ENCODE data around the gene ZBTB12. TPM values are rescaled to one million over a fixed set of nuclear protein-coding genes. Genes with fewer than 3 reads are reported as not detected.

ZBTB12 gene
- polyA plus RNA-seq, 3 donors: 0.11 TPM; not detected in 2

DNA sequence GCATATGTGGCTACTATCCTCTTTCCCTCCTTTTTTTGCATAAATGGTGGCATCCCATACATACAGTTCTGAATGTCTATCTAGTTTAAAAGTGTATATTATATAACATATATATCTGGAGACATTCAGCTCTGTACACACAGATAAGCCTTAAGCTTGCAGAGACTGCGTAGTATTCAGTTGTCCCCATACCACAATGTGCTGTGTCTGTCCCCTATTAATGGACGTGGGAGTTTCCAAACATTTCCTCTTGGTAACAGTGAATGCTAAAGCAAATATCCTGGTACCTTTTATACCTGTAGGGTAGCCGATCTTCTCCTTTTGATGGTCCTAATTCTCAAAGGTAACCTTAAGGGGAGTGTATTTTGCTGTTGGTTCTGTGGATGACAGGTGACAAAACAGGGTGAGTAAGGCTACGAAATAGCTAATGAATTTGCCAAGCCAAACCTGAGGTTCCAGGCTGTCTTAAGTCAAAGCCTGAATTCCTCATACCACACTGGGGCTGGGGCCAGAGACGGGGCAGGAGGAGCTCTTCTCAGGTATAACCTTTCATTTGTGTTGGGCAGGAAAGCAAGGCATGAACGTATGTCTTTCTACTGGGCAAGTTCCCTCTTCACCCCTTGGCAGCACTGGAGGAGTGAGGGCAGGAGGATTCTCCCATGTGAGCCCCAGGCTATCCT lies 17.9 kb upstream of the ZBTB12 start:
- H3K27me3 Mint-ChIP-seq (ENCODE audit: low read depth in 3 of 3): peaks cover 0 to 3% (median 3%) of the 10 kb centered on the region in 3 donors
- H3K27ac Mint-ChIP-seq: peak overlapping the region in 1 of 7 donors; percentile 25
- H3K27ac ChIP-seq (ENCODE audit: low read depth in 1 of 2, low read length in 2 of 2): peak overlapping the region in 1 of 2 donors; percentile 59
- 96% methylated on average over 3 of the region's 6 CpGs for WGBS (ENCODE audit: insufficient coverage)
- no peak overlapping the region for H3K4me3 Mint-ChIP-seq
- no peaks in the 10 kb centered on the region for H3K36me3 Mint-ChIP-seq
- no peaks in the 10 kb centered on the region for H3K9me3 ChIP-seq (replicated peaks in 1 of 2; ENCODE audit: control insufficient read depth in 1 of 2, insufficient read depth in 1 of 2, low read length in 2 of 2)
- no peak overlapping the region for H3K4me3 ChIP-seq (replicated peaks in 1 of 3; ENCODE audit: low read depth in 2 of 3, low read length in 3 of 3)
- H2AFZ ChIP-seq (ENCODE audit: insufficient read depth, low read depth, low read length, poor library complexity, severe bottlenecking): peak overlapping the region; percentile 83
- no peak overlapping the region for H3K9ac ChIP-seq (ENCODE audit: insufficient read depth, low read length, poor library complexity, severe bottlenecking)
- peaks cover 12% of the 10 kb centered on the region for H3K4me1 Mint-ChIP-seq
- no peaks in the 10 kb centered on the region for H3K79me2 ChIP-seq (ENCODE audit: insufficient read depth, low read length)
- peaks cover 8 to 14% of the 10 kb centered on the region in 2 donors for H3K4me1 ChIP-seq (ENCODE audit: control insufficient read depth in 1 of 2, insufficient read depth in 2 of 2, low read length in 2 of 2)
- no peak for DNase-seq
- no peak overlapping the region for H3K4me2 ChIP-seq (replicated peaks; ENCODE audit: extremely low read depth, low read length, poor library complexity, severe bottlenecking)
- intact Hi-C loops (cut with micrococcal nuclease): no loop called here
- H3K36me3 ChIP-seq (replicated peaks in 1 of 2; ENCODE audit: control insufficient read depth in 1 of 2, insufficient read depth in 2 of 2, low read length in 2 of 2): no peaks in the 10 kb centered on the region
- TF ChIP-seq, protein P1, sequence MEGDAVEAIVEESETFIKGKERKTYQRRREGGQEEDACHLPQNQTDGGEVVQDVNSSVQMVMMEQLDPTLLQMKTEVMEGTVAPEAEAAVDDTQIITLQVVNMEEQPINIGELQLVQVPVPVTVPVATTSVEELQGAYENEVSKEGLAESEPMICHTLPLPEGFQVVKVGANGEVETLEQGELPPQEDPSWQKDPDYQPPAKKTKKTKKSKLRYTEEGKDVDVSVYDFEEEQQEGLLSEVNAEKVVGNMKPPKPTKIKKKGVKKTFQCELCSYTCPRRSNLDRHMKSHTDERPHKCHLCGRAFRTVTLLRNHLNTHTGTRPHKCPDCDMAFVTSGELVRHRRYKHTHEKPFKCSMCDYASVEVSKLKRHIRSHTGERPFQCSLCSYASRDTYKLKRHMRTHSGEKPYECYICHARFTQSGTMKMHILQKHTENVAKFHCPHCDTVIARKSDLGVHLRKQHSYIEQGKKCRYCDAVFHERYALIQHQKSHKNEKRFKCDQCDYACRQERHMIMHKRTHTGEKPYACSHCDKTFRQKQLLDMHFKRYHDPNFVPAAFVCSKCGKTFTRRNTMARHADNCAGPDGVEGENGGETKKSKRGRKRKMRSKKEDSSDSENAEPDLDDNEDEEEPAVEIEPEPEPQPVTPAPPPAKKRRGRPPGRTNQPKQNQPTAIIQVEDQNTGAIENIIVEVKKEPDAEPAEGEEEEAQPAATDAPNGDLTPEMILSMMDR (IDR thresholded peaks at IDR 0.05): no peak
- H4K20me1 ChIP-seq (ENCODE audit: insufficient read depth, low read length): no peaks in the 10 kb centered on the region
- no peaks in the 10 kb centered on the region for H3K9me3 Mint-ChIP-seq
- H3K27me3 ChIP-seq (ENCODE audit: control insufficient read depth in 2 of 2, insufficient read depth in 2 of 2, low read length in 2 of 2): no peaks in the 10 kb centered on the region

DNA sequence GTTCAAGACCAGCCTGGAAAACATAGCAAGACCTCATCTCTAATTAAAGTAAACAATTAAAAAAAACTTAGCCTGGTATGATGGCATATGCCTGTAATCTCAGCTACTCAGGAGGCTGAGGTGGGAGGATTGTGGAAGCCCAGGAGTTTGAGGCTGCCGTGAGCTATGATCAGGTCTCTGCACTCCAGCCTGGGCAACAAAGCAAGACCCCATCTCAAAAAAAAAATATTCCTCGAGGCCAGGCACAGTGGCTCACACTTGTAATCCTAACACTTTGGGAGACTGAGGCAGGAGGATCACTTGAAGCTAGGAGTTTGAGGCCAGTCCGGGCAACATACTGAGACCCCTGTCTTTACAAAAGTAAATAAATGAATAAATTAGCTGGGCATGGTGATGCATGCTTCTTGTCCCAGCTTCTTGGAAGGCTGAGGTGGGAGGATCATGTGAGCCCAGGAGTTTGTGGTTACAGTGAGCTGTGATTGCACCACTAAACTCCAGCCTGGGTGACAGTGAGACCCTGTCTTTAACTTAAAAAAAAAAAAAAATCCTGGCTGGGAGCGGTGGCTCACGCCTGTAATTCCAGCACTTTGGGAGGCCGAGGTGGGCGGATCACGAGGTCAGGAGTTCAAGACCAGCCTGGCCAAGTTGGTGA lies 16.3 kb upstream of the ZBTB12 start:
- Histone ChIP-seq H2AFZ (ENCODE audit: insufficient read depth, low read depth, low read length, poor library complexity, severe bottlenecking) (no peak overlapping the region), H3K79me2 (ENCODE audit: insufficient read depth, low read length) (no peaks in the 10 kb centered on the region), H3K9ac (ENCODE audit: insufficient read depth, low read length, poor library complexity, severe bottlenecking) (no peak overlapping the region), H3K36me3 (replicated peaks in 1 of 2; ENCODE audit: control insufficient read depth in 1 of 2, insufficient read depth in 2 of 2, low read length in 2 of 2) (no peaks in the 10 kb centered on the region), H3K9me3 (replicated peaks in 1 of 2; ENCODE audit: control insufficient read depth in 1 of 2, insufficient read depth in 1 of 2, low read length in 2 of 2) (no peaks in the 10 kb centered on the region), H3K4me1 (ENCODE audit: control insufficient read depth in 1 of 2, insufficient read depth in 2 of 2, low read length in 2 of 2) (peaks cover 8 to 14% of the 10 kb centered on the region in 2 donors), H4K20me1 (ENCODE audit: insufficient read depth, low read length) (no peaks in the 10 kb centered on the region), H3K4me3 (replicated peaks in 1 of 3; ENCODE audit: low read depth in 2 of 3, low read length in 3 of 3) (no peak overlapping the region), H3K4me2 (replicated peaks; ENCODE audit: extremely low read depth, low read length, poor library complexity, severe bottlenecking) (no peak overlapping the region), H3K27me3 (ENCODE audit: control insufficient read depth in 2 of 2, insufficient read depth in 2 of 2, low read length in 2 of 2) (no peaks in the 10 kb centered on the region), H3K27ac (ENCODE audit: low read depth in 1 of 2, low read length in 2 of 2) (no peak overlapping the region)
- DNase-seq: no peak
- H3K27me3 Mint-ChIP-seq (ENCODE audit: low read depth in 3 of 3): peaks cover 0 to 3% (median 3%) of the 10 kb centered on the region in 3 donors
- WGBS (ENCODE audit: insufficient coverage): no CpG with 5 or more reads among the region's 8 CpGs
- H3K27ac Mint-ChIP-seq: no peak overlapping the region
- no peaks in the 10 kb centered on the region for H3K9me3 Mint-ChIP-seq
- intact Hi-C loops (cut with micrococcal nuclease): no loop called here
- TF ChIP-seq, protein P1 (IDR thresholded peaks at IDR 0.05): no peak
- H3K4me3 Mint-ChIP-seq: no peak overlapping the region
- H3K4me1 Mint-ChIP-seq: peaks cover 12% of the 10 kb centered on the region
- H3K36me3 Mint-ChIP-seq: no peaks in the 10 kb centered on the region

Data from CD14-positive monocyte (primary cell).